Activated naive CD8-positive, alpha-beta T cell treated with anti-CD3 and anti-CD28 coated beads, Interleukin-2, amount 50 U/mL, for 24 hours (primary cell): ENCODE data around the gene PPP1CB.
A peak's percentile ranks its signal among the peaks of the same experiment; 100 is the strongest.
"Not testable (repeated sequence)": the region's sequence is repeated elsewhere in the genome, so short reads cannot be mapped to it uniquely, and the experiment has no call there.

Experiments
- ATAC-seq: fragments of 150-1000 bp; cut with Tn5 transposase; one replicate; pipeline ENCODE4 v1.10.0; 2021
- DNase-seq: peaks from one replicate; pipeline ENCODE4 v3.0.0; 2021
- H3K27ac Mint-ChIP-seq: one replicate; pipeline ENCODE4 v1.8.0; 2021; ENCODE audit warnings: mild to moderate bottlenecking, mixed read lengths
- H3K27me3 Mint-ChIP-seq: one replicate; pipeline ENCODE4 v1.8.0; 2021; ENCODE audit warnings: mixed read lengths
- H3K36me3 Mint-ChIP-seq: one replicate; pipeline ENCODE4 v1.8.0; 2021; ENCODE audit warnings: low read depth, mixed read lengths
- H3K4me1 Mint-ChIP-seq: one replicate; pipeline ENCODE4 v1.8.0; 2021; ENCODE audit warnings: mixed read lengths
- H3K4me3 Mint-ChIP-seq: one replicate; pipeline ENCODE4 v1.8.0; 2021; ENCODE audit warnings: mild to moderate bottlenecking, moderate library complexity, mixed read lengths
- H3K9me3 Mint-ChIP-seq: one replicate; pipeline ENCODE4 v1.8.0; 2021; ENCODE audit warnings: mixed read lengths

The PPP1CB gene

DNA sequence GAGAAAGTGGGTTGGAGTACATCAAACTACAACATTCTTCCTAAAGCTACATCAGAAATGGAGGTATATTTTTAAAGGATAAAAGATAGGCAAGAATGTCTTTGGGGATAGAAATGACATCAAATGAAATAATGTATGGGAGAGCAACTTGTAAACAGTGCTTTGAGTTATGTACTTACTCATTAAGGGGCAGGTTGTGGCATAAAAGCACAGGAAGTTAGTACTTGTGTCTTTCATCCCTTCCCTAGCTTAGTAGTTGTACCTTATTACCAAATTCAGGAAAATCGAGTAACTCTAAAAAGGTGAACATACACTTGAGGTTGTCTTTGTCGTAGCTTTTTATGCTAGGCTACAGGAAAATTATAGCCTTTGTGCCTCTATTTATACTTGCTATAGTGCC is 28.9 kb downstream of the PPP1CB start:
- ATAC-seq: no peak
- no peak for DNase-seq
- H3K4me1 Mint-ChIP-seq: peaks cover 15% of the 10 kb centered on the region
- H3K4me3 Mint-ChIP-seq: no peak overlapping the region
- H3K27ac Mint-ChIP-seq: no peak overlapping the region
- H3K9me3 Mint-ChIP-seq: no peaks in the 10 kb centered on the region
- no peaks in the 10 kb centered on the region for H3K27me3 Mint-ChIP-seq
- peaks cover 59% of the 10 kb centered on the region for H3K36me3 Mint-ChIP-seq

DNA sequence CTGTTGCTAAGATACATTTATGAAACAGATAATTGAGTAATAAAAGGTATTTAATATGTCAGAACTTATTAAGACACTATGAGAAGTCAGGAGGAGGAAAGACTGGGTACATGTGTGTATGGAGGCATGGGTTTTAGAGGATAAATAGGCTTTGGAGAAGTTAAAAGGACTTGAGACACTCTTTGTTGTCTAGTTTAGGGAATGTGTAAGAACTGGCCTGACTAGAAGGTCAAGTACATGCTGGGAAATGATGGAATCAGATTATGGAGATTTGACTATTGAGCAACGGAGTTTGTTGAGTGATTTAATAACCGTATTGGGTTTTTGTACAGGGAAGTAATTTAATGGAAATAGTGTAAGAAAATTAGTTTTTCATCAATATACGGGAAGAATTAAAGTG is 30.8 kb downstream of the PPP1CB start:
- H3K9me3 Mint-ChIP-seq: no peaks in the 10 kb centered on the region
- no peak overlapping the region for H3K27ac Mint-ChIP-seq
- no peak for ATAC-seq
- H3K4me3 Mint-ChIP-seq: no peak overlapping the region
- no peak for DNase-seq
- H3K4me1 Mint-ChIP-seq: peaks cover 8% of the 10 kb centered on the region
- H3K36me3 Mint-ChIP-seq: peaks cover 51% of the 10 kb centered on the region
- H3K27me3 Mint-ChIP-seq: no peaks in the 10 kb centered on the region

DNA sequence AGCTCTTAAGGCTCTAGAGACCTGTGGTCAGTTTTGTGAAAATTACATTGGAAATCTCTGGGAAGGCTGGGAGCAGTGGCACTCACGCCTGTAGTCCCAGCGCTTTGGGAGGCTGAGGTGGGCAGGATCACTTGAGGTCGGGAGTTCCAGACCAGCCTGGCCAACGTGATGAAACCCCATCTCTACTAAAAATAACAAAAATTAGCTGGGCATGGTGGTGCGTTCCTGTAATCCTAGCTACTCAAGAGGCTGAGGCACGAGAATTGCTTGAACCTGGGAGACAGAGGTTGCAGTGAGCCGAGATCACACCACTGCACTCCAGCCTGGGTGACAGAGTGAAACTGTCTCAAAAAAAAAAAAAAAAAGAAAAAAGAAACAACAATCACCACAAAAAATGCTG is 32.9 kb downstream of the PPP1CB start:
- peaks cover 58% of the 10 kb centered on the region for H3K36me3 Mint-ChIP-seq
- ATAC-seq: not testable (repeated sequence)

DNA sequence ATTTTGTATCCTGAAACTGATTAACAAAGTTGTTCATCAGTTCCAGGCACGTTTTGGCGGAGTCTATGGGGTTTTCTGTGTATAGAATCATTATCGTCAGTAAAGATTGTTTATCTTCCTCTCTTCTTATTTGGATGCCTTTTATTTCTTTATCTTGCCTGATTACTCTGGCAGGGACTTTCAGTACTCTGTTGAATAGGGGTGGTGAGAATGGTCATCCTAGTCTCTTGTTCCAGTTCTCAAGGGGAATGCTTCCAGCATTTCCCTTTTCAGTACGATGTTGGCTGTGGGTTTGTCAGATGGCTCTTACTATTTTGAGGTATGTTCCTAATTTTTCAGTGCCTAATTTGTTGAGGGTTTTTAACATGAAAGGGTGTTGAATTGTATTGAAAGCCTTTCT is 45.0 kb downstream of the PPP1CB start:
- DNase-seq (no peak), ATAC-seq (no peak)
- Mint-ChIP-seq H3K36me3 (peaks cover 69% of the 10 kb centered on the region), H3K4me3 (no peak overlapping the region), H3K27ac (no peak overlapping the region), H3K27me3 (no peaks in the 10 kb centered on the region), H3K4me1 (peaks cover 19% of the 10 kb centered on the region), H3K9me3 (no peaks in the 10 kb centered on the region)

More for the DNA sequence above, 32.9 kb downstream of the PPP1CB start:
- DNase-seq, H3K27ac Mint-ChIP-seq, H3K4me3 Mint-ChIP-seq, H3K4me1 Mint-ChIP-seq, H3K9me3 Mint-ChIP-seq, H3K27me3 Mint-ChIP-seq: not testable (repeated sequence)

DNA sequence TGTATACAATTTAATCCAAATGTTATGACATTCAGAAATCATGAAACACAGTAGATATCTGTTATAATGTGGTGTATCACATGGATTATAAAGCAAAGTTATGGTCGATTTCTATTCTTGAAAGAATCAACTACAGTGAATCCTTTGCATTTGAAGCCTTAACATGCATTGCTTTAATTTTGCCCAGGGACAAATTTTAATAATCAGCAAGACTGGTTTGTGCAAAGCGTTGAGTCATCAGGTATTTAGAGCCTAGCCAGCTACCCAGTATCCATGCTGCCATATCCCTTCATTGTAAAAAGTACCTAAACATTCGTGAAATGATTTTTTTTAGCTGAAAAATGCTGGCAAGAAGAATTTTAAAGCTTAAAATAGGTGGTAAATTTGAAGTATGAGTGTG is 50.1 kb downstream of the PPP1CB start:
- Mint-ChIP-seq H3K4me3 (no peak overlapping the region), H3K9me3 (no peaks in the 10 kb centered on the region), H3K4me1 (peaks cover 5% of the 10 kb centered on the region), H3K27ac (no peak overlapping the region), H3K36me3 (peaks cover 50% of the 10 kb centered on the region), H3K27me3 (no peaks in the 10 kb centered on the region)
- DNase-seq: no peak
- ATAC-seq: no peak

DNA sequence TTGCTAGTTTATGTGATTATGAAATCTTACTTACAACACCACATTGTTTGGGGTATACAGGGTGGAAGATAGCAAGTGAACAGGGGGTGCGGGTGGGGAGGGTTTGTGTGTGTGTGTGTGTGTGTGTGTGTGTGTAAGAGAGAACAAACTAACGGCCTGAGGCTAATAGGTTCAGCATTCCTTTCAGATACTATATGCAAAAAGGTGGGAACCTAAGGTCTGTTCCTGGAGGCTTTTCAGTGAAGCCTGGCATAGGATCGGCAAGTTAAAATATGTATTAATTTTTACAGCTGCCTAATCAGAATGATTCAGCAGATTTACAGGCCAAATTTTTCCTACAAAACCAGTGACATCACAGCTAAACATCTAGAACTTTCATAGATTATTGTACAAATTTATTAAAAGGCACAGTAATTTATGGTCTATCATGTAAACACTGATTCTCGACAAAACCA is 51.4 kb downstream of the PPP1CB start:
- Mint-ChIP-seq H3K36me3 (peaks cover 40% of the 10 kb centered on the region), H3K9me3 (no peaks in the 10 kb centered on the region), H3K27me3 (no peaks in the 10 kb centered on the region), H3K4me3 (no peak overlapping the region), H3K4me1 (no peaks in the 10 kb centered on the region), H3K27ac (no peak overlapping the region)
- no peak for ATAC-seq
- DNase-seq: no peak

DNA sequence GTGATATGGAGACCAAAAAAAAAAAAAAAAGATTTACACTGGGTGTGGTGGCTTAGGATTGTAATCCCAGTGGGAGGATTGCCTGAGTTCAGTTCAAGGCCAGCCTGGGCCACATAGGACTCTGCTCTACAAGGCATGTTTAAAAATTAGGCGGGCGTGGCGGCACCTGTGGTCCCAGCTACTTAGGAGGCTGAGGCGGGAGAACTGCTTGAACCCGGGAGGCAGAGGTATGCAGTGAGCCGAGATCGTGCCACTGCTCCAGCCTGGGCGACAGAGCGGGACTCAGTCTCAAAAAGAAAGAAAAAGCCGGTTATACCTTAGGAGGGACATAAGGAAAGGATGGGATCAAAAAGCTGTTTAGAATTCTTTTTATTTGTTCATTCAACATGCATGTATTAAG is 58.3 kb downstream of the PPP1CB start:
- Mint-ChIP-seq H3K4me3 (peak overlapping the region; percentile 69), H3K27me3 (peaks cover 6% of the 10 kb centered on the region), H3K9me3 (no peaks in the 10 kb centered on the region), H3K4me1 (peaks cover 12% of the 10 kb centered on the region), H3K27ac (no peak overlapping the region), H3K36me3 (peaks cover 8% of the 10 kb centered on the region)
- ATAC-seq (no peak), DNase-seq (no peak)

DNA sequence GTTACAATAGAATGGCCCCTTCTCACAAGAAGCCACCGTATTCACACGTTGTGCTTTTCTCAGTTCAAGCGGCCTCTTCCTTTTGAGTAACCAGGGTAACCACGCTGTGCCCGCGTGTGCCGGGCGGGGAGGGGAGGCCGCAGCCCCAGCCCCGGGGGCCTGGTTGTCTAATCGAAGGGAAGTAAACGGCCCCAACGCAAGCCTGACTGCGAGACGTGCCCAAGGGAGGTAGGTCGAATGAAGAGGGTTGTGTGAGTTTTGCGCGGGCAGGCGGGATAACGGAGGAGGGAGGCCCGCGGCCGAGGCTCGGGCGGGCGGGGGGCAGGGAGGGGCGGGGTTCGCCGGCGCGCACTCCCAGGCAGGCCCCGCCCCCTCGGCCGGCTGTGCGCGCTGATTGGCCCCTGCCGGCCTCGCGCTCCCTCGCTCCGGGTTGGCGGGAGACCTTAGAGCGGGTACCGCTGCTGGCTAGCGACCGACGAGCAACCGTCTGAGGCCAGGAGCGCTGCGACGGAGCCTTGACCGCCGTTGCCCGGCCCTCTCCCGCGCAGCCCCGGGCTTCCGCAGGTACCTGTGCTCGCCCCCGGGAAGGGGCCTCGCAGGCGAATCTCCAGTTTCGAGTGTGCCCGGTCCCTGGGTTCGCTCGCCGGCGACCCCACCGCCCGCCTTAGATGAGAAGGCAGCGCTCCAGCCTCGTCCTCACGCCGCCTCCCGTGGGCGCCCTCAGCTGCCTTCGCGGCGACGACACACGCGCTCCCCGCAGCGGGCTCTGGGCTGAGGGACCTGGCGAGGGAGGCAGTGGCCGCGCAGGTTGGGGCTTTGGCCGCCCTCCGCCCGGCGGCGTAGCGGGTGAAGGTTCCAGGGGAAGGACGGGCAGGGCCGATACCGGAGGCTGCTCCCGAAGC is 59.0 kb downstream of the PPP1CB start, which contains the start of gene SPDYA:
TSS of gene SPDYA (plus strand) at position 451 of the 902 bp plus-strand sequence. CDS start 5,181 bp downstream, outside the sequence.
- Mint-ChIP-seq H3K27me3 (peaks cover 6% of the 10 kb centered on the region), H3K9me3 (no peaks in the 10 kb centered on the region), H3K36me3 (peaks cover 4% of the 10 kb centered on the region), H3K27ac (no peak within 1 kb of the TSS), H3K4me1 (peaks cover 12% of the 10 kb centered on the region), H3K4me3 (peak within 1 kb of the TSS; percentile 69)
- DNase-seq (peak; percentile 83), ATAC-seq (peak; percentile 95)

DNA sequence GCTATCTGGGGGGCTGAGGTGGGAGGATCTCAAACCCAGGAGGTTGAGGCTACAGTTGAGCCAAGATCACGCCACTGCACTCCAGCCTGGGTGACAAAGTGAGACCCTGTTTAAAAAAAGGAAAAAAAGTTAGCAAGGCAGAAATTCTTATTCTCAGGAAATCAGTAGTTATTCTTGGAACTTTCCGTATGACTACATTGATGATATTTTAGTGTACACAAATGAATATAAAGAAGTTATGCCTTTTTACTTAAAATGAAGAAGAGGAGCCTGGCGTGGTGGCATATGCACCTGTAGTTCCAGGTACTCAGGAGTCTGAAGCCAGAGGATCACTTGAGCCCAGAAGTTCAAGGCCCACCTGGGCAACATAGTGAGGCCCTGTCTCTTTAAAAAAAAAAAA is 66.4 kb downstream of the PPP1CB start:
- Mint-ChIP-seq H3K9me3 (no peaks in the 10 kb centered on the region), H3K27ac (no peak overlapping the region), H3K4me1 (peaks cover 5% of the 10 kb centered on the region), H3K27me3 (peaks cover 1% of the 10 kb centered on the region), H3K36me3 (no peaks in the 10 kb centered on the region), H3K4me3 (no peak overlapping the region)
- DNase-seq (no peak), ATAC-seq (peak; percentile 20)

DNA sequence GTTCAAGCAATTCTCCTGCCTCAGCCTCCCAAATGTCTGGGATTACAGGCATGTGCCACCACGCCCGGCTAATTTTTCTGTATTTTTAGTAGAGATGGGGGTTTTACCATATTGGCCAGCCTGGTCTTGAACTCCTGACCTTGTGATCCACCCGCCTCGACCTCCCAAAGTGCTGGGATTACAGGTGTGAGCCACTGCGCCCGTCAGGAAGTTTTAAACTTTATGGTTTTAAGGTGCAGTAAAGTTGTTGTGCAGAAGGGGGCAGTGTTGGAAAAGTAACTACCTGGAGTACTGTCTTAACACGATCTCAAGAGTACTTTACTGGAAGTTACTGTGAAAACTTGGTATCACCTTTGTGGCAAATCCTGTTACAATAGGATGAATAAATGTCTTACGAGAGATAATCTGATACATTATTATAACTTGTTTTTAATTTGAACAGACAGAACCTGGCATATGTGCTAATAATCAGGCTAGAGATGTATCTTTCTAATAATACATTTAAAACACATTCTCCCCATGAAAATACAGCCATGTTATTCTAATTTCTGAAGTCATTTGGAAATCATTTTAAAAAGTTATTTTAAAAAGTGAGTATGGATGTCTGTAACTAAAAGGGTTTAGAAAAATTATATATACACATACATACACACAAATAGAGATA is 69.8 kb downstream of the PPP1CB start:
- no peaks in the 10 kb centered on the region for H3K36me3 Mint-ChIP-seq
- H3K27me3 Mint-ChIP-seq: peaks cover 1% of the 10 kb centered on the region
- H3K9me3 Mint-ChIP-seq: no peaks in the 10 kb centered on the region
- ATAC-seq (peak; percentile 73), DNase-seq (peak; percentile 68)
- H3K4me1 Mint-ChIP-seq: peaks cover 5% of the 10 kb centered on the region
- no peak overlapping the region for H3K4me3 Mint-ChIP-seq
- H3K27ac Mint-ChIP-seq: no peak overlapping the region

DNA sequence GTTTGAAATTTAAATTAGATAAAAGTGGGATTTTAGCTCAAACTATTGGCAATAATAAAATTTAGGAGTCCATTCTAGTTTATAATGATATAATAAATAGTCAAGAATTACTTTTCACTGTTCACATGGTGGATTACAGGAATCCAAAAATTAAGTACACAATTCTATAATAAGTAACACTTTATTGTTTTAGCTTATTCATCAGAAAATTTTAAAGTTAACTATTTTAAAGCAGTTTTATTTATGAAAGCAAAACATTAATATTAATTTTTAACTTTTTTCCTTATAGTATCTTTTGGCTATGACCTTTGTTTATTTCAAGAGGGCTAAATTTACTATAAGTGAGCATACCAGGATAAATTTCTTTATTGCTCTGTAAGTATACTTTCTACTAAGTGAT is 70.4 kb downstream of the PPP1CB start:
- Mint-ChIP-seq H3K27me3 (peaks cover 1% of the 10 kb centered on the region), H3K4me1 (peaks cover 5% of the 10 kb centered on the region), H3K9me3 (no peaks in the 10 kb centered on the region), H3K36me3 (no peaks in the 10 kb centered on the region), H3K27ac (no peak overlapping the region), H3K4me3 (no peak overlapping the region)
- ATAC-seq (no peak), DNase-seq (no peak)

DNA sequence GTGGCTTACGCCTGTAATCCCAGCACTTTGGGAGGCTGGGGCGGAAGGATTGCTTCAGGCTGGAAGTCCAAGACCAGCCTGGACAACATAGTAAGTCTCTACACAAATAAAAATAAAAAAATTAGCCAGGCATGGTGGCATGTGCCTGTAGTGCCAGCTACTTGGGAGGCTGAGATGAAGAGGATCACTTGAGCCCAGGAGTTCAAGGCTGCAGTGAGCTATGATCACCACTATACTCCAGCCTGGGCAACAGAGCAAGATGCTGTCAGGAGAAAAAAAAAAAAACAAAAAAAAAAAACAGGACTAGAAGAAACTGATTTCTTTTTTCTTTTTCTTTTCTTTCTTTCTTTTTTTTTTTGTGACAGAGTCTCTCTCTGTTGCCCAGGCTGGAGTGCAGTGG is 72.6 kb downstream of the PPP1CB start:
- no peak overlapping the region for H3K4me3 Mint-ChIP-seq
- no peak for ATAC-seq
- no peak overlapping the region for H3K27ac Mint-ChIP-seq
- no peak for DNase-seq
- H3K4me1 Mint-ChIP-seq: peaks cover 8% of the 10 kb centered on the region
- H3K9me3 Mint-ChIP-seq: no peaks in the 10 kb centered on the region
- peaks cover 1% of the 10 kb centered on the region for H3K27me3 Mint-ChIP-seq
- H3K36me3 Mint-ChIP-seq: no peaks in the 10 kb centered on the region

DNA sequence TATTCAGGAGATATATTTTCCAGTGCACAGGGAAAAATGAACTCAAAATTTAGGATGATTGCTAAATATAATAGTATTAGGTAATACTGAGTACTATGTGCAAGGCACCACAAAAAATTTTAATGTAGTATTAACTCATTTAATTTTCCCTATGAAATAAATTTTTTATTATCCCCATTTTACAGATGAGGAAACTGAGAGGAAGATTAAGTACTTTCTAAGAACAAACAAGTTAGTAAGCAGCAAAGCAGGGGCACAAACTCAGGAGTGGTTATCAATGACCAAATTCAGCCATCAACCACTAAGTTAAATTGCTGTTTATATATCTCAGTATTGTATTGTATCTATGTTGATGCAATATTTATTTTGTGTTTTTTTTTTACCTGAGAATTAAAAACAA is 73.2 kb downstream of the PPP1CB start:
- H3K4me1 Mint-ChIP-seq: peaks cover 8% of the 10 kb centered on the region
- no peaks in the 10 kb centered on the region for H3K36me3 Mint-ChIP-seq
- no peak overlapping the region for H3K27ac Mint-ChIP-seq
- no peaks in the 10 kb centered on the region for H3K27me3 Mint-ChIP-seq
- no peak for ATAC-seq
- no peaks in the 10 kb centered on the region for H3K9me3 Mint-ChIP-seq
- no peak for DNase-seq
- H3K4me3 Mint-ChIP-seq: no peak overlapping the region

DNA sequence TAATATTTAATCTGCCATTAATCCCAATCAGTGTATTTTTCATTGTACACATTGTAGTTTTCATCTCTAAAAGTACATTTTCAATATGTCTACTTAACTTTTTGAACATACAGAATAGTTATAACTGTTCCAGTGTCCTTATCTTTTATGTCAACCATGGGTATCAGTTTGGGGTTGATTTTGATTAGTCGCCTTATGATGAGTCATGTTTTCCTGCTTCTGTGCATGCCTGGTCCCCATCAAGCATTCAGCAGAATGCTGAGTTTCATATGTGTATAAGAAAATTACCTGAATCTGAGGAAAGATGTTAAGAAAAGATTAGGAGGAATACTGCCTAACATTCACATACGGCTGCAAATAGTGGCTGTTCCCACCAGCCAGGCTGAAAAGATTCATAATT is 76.8 kb downstream of the PPP1CB start:
- ATAC-seq: no peak
- H3K36me3 Mint-ChIP-seq: no peaks in the 10 kb centered on the region
- peaks cover 7% of the 10 kb centered on the region for H3K4me1 Mint-ChIP-seq

More for the DNA sequence above, 76.8 kb downstream of the PPP1CB start:
- H3K27me3 Mint-ChIP-seq: no peaks in the 10 kb centered on the region
- H3K9me3 Mint-ChIP-seq: no peaks in the 10 kb centered on the region
- DNase-seq: no peak
- H3K4me3 Mint-ChIP-seq: no peak overlapping the region
- H3K27ac Mint-ChIP-seq: no peak overlapping the region
